Heart left ventricle (tissue), 16 donors: ENCODE data around the gene PRELID3B. TPM values are rescaled to one million over a fixed set of nuclear protein-coding genes. Genes with fewer than 3 reads are reported as not detected.
"Not testable (repeated sequence)": the region's sequence is repeated elsewhere in the genome, so short reads cannot be mapped to it uniquely, and the experiment has no call there.

Experiments
- ATAC-seq, 4 donors: fragments of 200-7000 bp; cut with Tn5 transposase; one replicate each; pipeline ENCODE4 v1.9.1; 2020 to 2022; ENCODE audit warnings: moderate library complexity in 4 of 4, mild to moderate bottlenecking in 3 of 4, moderate number of reproducible peaks in 1 of 4
- DNase-seq, 5 donors: peaks; one replicate each; pipeline ENCODE4 v3.0.0-alpha.2; 2020
- H3K27ac ChIP-seq, 12 donors: fragments of 200-600 bp; sonication (generic) in 4 of 12; one replicate each; pipeline versions ENCODE4 v1.5.0 to v1.8.0; 2016 to 2022; ENCODE audit warnings: mild to moderate bottlenecking in 2 of 12
- H3K27me3 ChIP-seq, 9 donors: fragments of 200-600 bp; sonication (generic) in 2 of 9; one replicate each; pipeline versions ENCODE4 v1.5.1 to v1.8.0; 2016 to 2022; ENCODE audit warnings: mild to moderate bottlenecking in 3 of 9
- H3K36me3 ChIP-seq, 9 donors: fragments of 200-600 bp; sonication (generic) in 2 of 9; one replicate each; pipeline versions ENCODE4 v1.5.0 to v1.8.0; 2018 to 2022; ENCODE audit warnings: mild to moderate bottlenecking in 2 of 9
- H3K4me1 ChIP-seq, 12 donors: fragments of 200-600 bp; sonication (generic) in 4 of 12; one replicate each; pipeline versions ENCODE4 v1.5.0 to v1.8.0; 2016 to 2022; ENCODE audit warnings: mild to moderate bottlenecking in 3 of 12
- H3K4me3 ChIP-seq, 12 donors: fragments of 200-600 bp; sonication (generic) in 4 of 12; one replicate each; pipeline versions ENCODE4 v1.5.0 to v1.8.0; 2017 to 2022; ENCODE audit warnings: mild to moderate bottlenecking in 9 of 12, moderate library complexity in 4 of 12
- H3K9me3 ChIP-seq, 12 donors: fragments of 200-600 bp; sonication (generic) in 4 of 12; one replicate each; pipeline versions ENCODE4 v1.5.0 to v1.8.0; 2016 to 2022; ENCODE audit warnings: mild to moderate bottlenecking in 1 of 12
- CTCF ChIP-seq, 12 donors: fragments of 200-600 bp; sonication (generic) in 4 of 12; IDR thresholded peaks; one replicate each; pipeline versions ENCODE4 v1.5.0 to v1.8.0; 2018 to 2022; ENCODE audit warnings: antibody characterized with exemption in 12 of 12, mild to moderate bottlenecking in 5 of 12
- POLR2A ChIP-seq, 2 donors: fragments of 450-650 bp; IDR thresholded peaks; one replicate each; pipeline ENCODE4 v1.6.1; 2017; ENCODE audit warnings: antibody characterized with exemption in 2 of 2, mild to moderate bottlenecking in 2 of 2, moderate library complexity in 2 of 2
- WGBS, 4 donors: extraction: QIAGEN DNeasy Blood & Tissue Kit in 2 of 4; methylation state at CpG; one replicate each; pipeline versions ENCODE4 v1.1.5 to v1.1.7; 2013 to 2018; 5-methylcytosine and 5-hydroxymethylcytosine counted together
- intact Hi-C, 10 donors: fragments of 100-400 bp; cut with DNase I; formaldehyde crosslinking; loops; one replicate each; pipeline versions ENCODE4 v1.11.1 to v1.14.2; 2022
- polyA plus RNA-seq, 2 donors: library from polyadenylated mRNA; stranded (reverse); fragments of 200-250 nt; gene quantifications; one replicate each; pipeline ENCODE4 v1.2.3, GENCODE V29; 2013
- total RNA-seq, 9 donors: library from RNA; depleted of rRNA in 2 of 9; stranded (reverse); fragments of >200 nt in 2 of 9; fragmentation: NEBNext Ultra II Directional in 3 of 9; extraction: Animal tissue kit (Norgen Biotek cat#: 25700) in 3 of 9; gene quantifications; one replicate each; pipeline versions ENCODE4 v1.1.0 to v1.2.4, GENCODE V29; 2016 to 2023
- donor health status: ischemic (EF 13 %, LVEDD 7.1; RV severe dilation, severe dysfunction).
- donor health status: healthy with polysubstance abuse.
- donor health status: DM: no; HTN: yes; CAD: no.
- donor health status: DM: no; HTN: no; CAD: no.
- donor health status: ischemic (EF 25% LVEDD 6.9; RV normal size, moderate dysfunction).
- donor health status: ischemic (EF 25% LVEDD 5.7; RV mildly dilated, moderate dysfunction).
- donor health status: healthy.
- donor health status: DM: yes; HTN: yes; CAD: no.
- donor health status: ischemic (EF 35%, LVEDD 5.7; RV mildly dilated, moderate dysfunction).
- donor health status: nonischemic (EF 11% LVEDD 7.7; RV severe dilation, severe dysfunction).
- donor health status: DM: yes; HTN: yes; CAD: no.
- donor health status: PGD.
- donor health status: ischemic (EF 29% LVEDD 5.4; RV normal size, mild dysfunction).
- donor health status: nonischemic (EF 23%, LVEDD 6.1; RV moderate dilation, normal function).

PRELID3B gene
- total and polyA plus RNA-seq, 11 donors = 14.1 to 51.0 (median 43.2) TPM

GRCh38 chr20:59013031-59013951 is 29.3 kb downstream of the PRELID3B start:
- TF ChIP-seq POLR2A (IDR thresholded peaks at IDR 0.05) = no peak
- TF ChIP-seq CTCF (IDR thresholded peaks at IDR 0.05) = no peak
- intact Hi-C loops = no loop called here
- 92 to 97% (median 93%) methylated on average over 17 of the region's 17 CpGs for WGBS, 4 donors
- H3K36me3 ChIP-seq = no peaks in the 10 kb centered on the region
- H3K4me3 ChIP-seq = no peak overlapping the region
- no peaks in the 10 kb centered on the region for H3K27me3 ChIP-seq
- H3K4me1 ChIP-seq = peaks cover 0 to 62% (median 31%) of the 10 kb centered on the region in 12 donors
- H3K9me3 ChIP-seq = no peaks in the 10 kb centered on the region
- no peak overlapping the region for H3K27ac ChIP-seq
- no peak for ATAC-seq
- no peak for DNase-seq

- DNase-seq, ATAC-seq, intact Hi-C loops, H3K27me3 ChIP-seq, H3K36me3 ChIP-seq, H3K9me3 ChIP-seq: not testable (repeated sequence)
- Histone ChIP-seq H3K4me1 (peaks cover 0 to 61% (median 34%) of the 10 kb centered on the region in 12 donors), H3K4me3 (peak overlapping the region in 2 of 12 donors; percentile 8 to 24), H3K27ac (peak overlapping the region in 6 of 12 donors; percentile 25 to 86 (median 69))
- WGBS, 4 donors = 91 to 93% (median 92%) methylated on average over 3 of the region's 3 CpGs
Measured at GRCh38 chr20:59011874-59012157, 30.8 kb downstream of the PRELID3B start.

- WGBS, 4 donors = 45 to 60% (median 54%) methylated on average over 16 to 17 of the region's 17 CpGs
- DNase-seq = peak in 4 of 5 donors; percentile 36 to 56 (median 40)
- Histone ChIP-seq H3K4me1 (peaks cover 0 to 58% (median 32%) of the 10 kb centered on the region in 12 donors), H3K4me3 (peak overlapping the region in 6 of 12 donors; percentile 8 to 36 (median 12)), H3K36me3 (no peaks in the 10 kb centered on the region), H3K27ac (peak overlapping the region in 11 of 12 donors; percentile 2 to 86 (median 33)), H3K27me3 (no peaks in the 10 kb centered on the region), H3K9me3 (no peaks in the 10 kb centered on the region)
- intact Hi-C loops = no loop called here
- TF ChIP-seq POLR2A (IDR thresholded peaks at IDR 0.05) (no peak), CTCF (IDR thresholded peaks at IDR 0.05) (no peak)
- ATAC-seq = peak in 1 of 4 donors; percentile 17
Measured at GRCh38 chr20:59010995-59011873, 31.4 kb downstream of the PRELID3B start.

- DNase-seq (peak in 3 of 5 donors; percentile 16 to 26 (median 25)), ATAC-seq (no peak)
- H3K27ac ChIP-seq = peak overlapping the region in 11 of 12 donors; percentile 2 to 86 (median 33)
- intact Hi-C loops = no loop called here
- no peak overlapping the region for H3K4me3 ChIP-seq
- TF ChIP-seq CTCF (IDR thresholded peaks at IDR 0.05) = no peak
- TF ChIP-seq POLR2A (IDR thresholded peaks at IDR 0.05) = no peak
- WGBS, 4 donors = 69 to 75% (median 74%) methylated on average over 8 of the region's 8 CpGs
- H3K27me3 ChIP-seq = no peaks in the 10 kb centered on the region
- no peaks in the 10 kb centered on the region for H3K9me3 ChIP-seq
- H3K4me1 ChIP-seq = peaks cover 7 to 66% (median 39%) of the 10 kb centered on the region in 12 donors
- no peaks in the 10 kb centered on the region for H3K36me3 ChIP-seq
Measured at GRCh38 chr20:59010321-59010994, 32.1 kb downstream of the PRELID3B start.
